H1 (cell line): ENCODE data around the gene TAS2R5. TPM values are rescaled to one million over a fixed set of nuclear protein-coding genes. Genes with fewer than 3 reads are reported as not detected.

Experiments used
- POLR2A ChIP-seq, 2 experiments: IDR thresholded peaks; 1 replicate in 1 of 2; 2 replicates in 1 of 2; pipeline ENCODE4 v1.6.1; 2011; ENCODE audit warnings: low read depth in 2 of 2, low read length in 2 of 2, mild to moderate bottlenecking in 2 of 2; ENCODE audit errors: control extremely low read depth in 1 of 2
- polyA plus RNA-seq, 7 experiments: library from polyadenylated mRNA; depleted of rRNA in 3 of 7; stranded (reverse) in 5 of 7; unstranded in 2 of 7; fragments of >200 nt in 5 of 7; fragments of 200-250 nt in 2 of 7; gene quantifications; 1 replicate in 5 of 7; 2 replicates in 1 of 7; 4 replicates in 1 of 7; pipeline versions ENCODE4 v1.2.1 to v1.2.3, GENCODE V29; 2011 to 2013; ENCODE audit warnings: missing spikeins in 2 of 7, mixed read lengths in 2 of 7
- total RNA-seq: library from RNA; stranded (reverse); fragmentation: NEBNext Ultra II Directional; extraction: Animal tissue kit (Norgen Biotek cat#: 25700); gene quantifications from 2 replicates; pipeline ENCODE4 v1.2.1, GENCODE V29; 2021
- TF ChIP-seq, protein P1 (sequence below), 3 experiments: IDR thresholded peaks; 1 replicate in 2 of 3; 2 replicates in 1 of 3; pipeline versions ENCODE4 v1.5.1 to v1.6.1; 2011; ENCODE audit warnings: low read length in 3 of 3, mild to moderate bottlenecking in 3 of 3, inconsistent platforms in 2 of 3, low read depth in 1 of 3, moderate library complexity in 1 of 3; ENCODE audit not compliant: insufficient read depth in 1 of 3; ENCODE audit errors: control extremely low read depth in 1 of 3

TAS2R5 gene
- total and polyA plus RNA-seq, 2 of the 8 experiments (the other 6 are each of a cell fraction or from before 2014, with no cell fraction given), result 1.5 to 6.2 TPM

DNA sequence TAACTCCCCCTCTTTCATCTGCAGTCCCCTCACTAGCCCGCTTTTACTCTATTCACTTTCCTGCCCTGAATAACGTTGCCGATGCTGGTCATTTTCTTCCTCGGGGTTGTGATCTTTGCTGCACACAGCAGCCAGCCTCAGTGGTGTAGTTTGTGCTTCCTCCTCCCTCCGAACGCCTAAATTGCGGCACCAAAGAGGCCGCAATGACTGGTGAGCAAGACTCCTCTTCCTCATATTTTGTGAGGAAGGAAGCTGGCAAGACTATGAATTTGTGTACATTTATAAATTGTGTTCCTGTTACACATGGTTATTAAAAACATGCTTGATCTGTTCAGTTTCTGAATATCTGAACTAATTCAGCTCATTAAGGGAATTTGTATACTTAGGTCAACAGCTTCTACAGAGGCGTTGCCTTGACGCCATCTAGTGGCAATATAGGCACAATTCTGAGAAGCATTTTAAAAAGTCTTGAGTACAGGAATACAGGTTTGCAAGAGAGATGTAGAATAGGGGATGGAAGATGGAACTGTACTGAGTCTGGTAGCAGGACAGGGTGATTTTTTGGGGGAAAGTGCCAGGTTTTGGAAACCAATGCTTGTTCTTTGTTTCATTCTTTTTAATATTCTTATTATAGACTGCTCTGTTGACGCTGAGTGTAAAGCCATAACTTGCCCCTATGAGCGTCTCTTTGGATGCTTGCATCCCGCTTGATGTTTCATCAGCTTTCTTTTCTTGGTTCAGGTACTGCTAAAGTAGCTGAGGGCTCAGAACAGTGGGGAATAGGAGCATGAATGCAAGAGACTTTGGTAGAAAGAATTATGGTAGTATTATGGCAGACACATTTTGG lies 4.1 kb upstream of the TAS2R5 start (continued):
- TF ChIP-seq, protein P1, sequence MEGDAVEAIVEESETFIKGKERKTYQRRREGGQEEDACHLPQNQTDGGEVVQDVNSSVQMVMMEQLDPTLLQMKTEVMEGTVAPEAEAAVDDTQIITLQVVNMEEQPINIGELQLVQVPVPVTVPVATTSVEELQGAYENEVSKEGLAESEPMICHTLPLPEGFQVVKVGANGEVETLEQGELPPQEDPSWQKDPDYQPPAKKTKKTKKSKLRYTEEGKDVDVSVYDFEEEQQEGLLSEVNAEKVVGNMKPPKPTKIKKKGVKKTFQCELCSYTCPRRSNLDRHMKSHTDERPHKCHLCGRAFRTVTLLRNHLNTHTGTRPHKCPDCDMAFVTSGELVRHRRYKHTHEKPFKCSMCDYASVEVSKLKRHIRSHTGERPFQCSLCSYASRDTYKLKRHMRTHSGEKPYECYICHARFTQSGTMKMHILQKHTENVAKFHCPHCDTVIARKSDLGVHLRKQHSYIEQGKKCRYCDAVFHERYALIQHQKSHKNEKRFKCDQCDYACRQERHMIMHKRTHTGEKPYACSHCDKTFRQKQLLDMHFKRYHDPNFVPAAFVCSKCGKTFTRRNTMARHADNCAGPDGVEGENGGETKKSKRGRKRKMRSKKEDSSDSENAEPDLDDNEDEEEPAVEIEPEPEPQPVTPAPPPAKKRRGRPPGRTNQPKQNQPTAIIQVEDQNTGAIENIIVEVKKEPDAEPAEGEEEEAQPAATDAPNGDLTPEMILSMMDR (IDR thresholded peaks at IDR 0.05; ENCODE audit: control extremely low read depth in 1 of 3, insufficient read depth in 1 of 3, low read depth in 1 of 3, low read length in 3 of 3), result peak in 2 of 3 experiments; percentile 55 to 77; a peak in 2 of 4 replicates
- no peak for TF ChIP-seq POLR2A (IDR thresholded peaks at IDR 0.05; ENCODE audit: control extremely low read depth in 1 of 2, low read depth in 2 of 2, low read length in 2 of 2)
